Measurements from ENCODE around the gene PRR29. TPM values are rescaled to one million over a fixed set of nuclear protein-coding genes. Genes with fewer than 3 reads are reported as not detected.

The PRR29 gene
- 1 to 10 TPM; 1.0 to 5.0 TPM for total RNA-seq
- polyA plus RNA-seq (ENCODE audit: insufficient read length in 6 of 6): 1 to 10 TPM; 5.5 to 9.6 (median 6.4) TPM
- long read RNA-seq, donor 1, transcript PRR29-206 (1 exons, 1,637 nt): major isoform, 9 of 10 reads
- long read RNA-seq, donor 1, partial matches to known transcripts: 0 of 10 reads
- long read RNA-seq, donor 1, other reads (novel, unspliced or antisense): 0 of 10 reads
- long read RNA-seq, donor 2, partial matches to known transcripts: 0 of 4 reads
- long read RNA-seq, donor 2, other reads (novel, unspliced or antisense): 0 of 4 reads
- long read RNA-seq, donor 3, transcript PRR29-206 (1 exons, 1,637 nt): major isoform, 7 of 8 reads
- long read RNA-seq, donor 3, partial matches to known transcripts: 0 of 8 reads
- long read RNA-seq, donor 3, other reads (novel, unspliced or antisense): 0 of 8 reads
- long read RNA-seq, donor 4: 0 reads
- long read RNA-seq, donor 5, transcript PRR29-206 (1 exons, 1,637 nt): major isoform, 6 of 6 reads
- long read RNA-seq, donor 5, partial matches to known transcripts: 0 of 6 reads
- long read RNA-seq, donor 5, other reads (novel, unspliced or antisense): 0 of 6 reads
- long read RNA-seq, donor 6, partial matches to known transcripts: 0 of 4 reads
- long read RNA-seq, donor 6, other reads (novel, unspliced or antisense): 0 of 4 reads
- long read RNA-seq, donor 7, partial matches to known transcripts: 25 of 39 reads
- long read RNA-seq, donor 7, other reads (novel, unspliced or antisense): 10 of 39 reads
- long read RNA-seq, donor 8, transcript PRR29-206 (1 exons, 1,637 nt): major isoform, 5 of 55 reads
- long read RNA-seq, donor 8, partial matches to known transcripts: 35 of 55 reads
- long read RNA-seq, donor 8, other reads (novel, unspliced or antisense): 14 of 55 reads
- long read RNA-seq, donor 9: 0 reads
- long read RNA-seq, donor 10: 0 reads
- long read RNA-seq, donor 11: 0 reads
- long read RNA-seq, donor 12, transcript PRR29-206 (1 exons, 1,637 nt): major isoform, 12 of 13 reads
- long read RNA-seq, donor 12, partial matches to known transcripts: 0 of 13 reads
- long read RNA-seq, donor 12, other reads (novel, unspliced or antisense): 0 of 13 reads

- H3K4me3 ChIP-seq: peak within 1 kb of the TSS; percentile 54 to 57
- peaks cover 3 to 38% of the 10 kb centered on the region in 2 donors for H3K27me3 ChIP-seq
- intact Hi-C loops (cut with DNase I): no loop called here
- H3K36me3 ChIP-seq: peaks cover 0 to 11% of the 10 kb centered on the region in 2 donors
- H3K27ac ChIP-seq: no peak within 1 kb of the TSS
- ATAC-seq: peak; percentile 67
- peaks cover 22 to 44% of the 10 kb centered on the region in 2 donors for H3K4me1 ChIP-seq
- DNase-seq: peak; percentile 69 to 91 (median 82)
- no peak for TF ChIP-seq CTCF (IDR thresholded peaks at IDR 0.05)
- no peaks in the 10 kb centered on the region for H3K9me3 ChIP-seq
Observed at GRCh38 chr17:63998050-63998720, at the start of gene PRR29. Gene PRR29 (plus strand): TSS chr17:63998351. CDS start chr17:63998365, 14 bp downstream.

- H3K36me3 ChIP-seq: no peaks in the 10 kb centered on the region
- no peak overlapping the region for H3K27ac ChIP-seq
- H3K4me1 ChIP-seq: peaks cover 0 to 12% of the 10 kb centered on the region in 2 donors
- H3K4me3 ChIP-seq: no peak overlapping the region
- H3K9me3 ChIP-seq: no peaks in the 10 kb centered on the region
- intact Hi-C loops (cut with DNase I): no loop called here
- no peaks in the 10 kb centered on the region for H3K27me3 ChIP-seq
- no peak for DNase-seq
- no peak for ATAC-seq
- no peak for TF ChIP-seq CTCF (IDR thresholded peaks at IDR 0.05)
Observed at GRCh38 chr17:63948521-63948920, 49.6 kb upstream of the PRR29 start.

GRCh38 chr17:63949576-63950250, 48.4 kb upstream of the PRR29 start:
- no peak for TF ChIP-seq CTCF (IDR thresholded peaks at IDR 0.05)
- no peaks in the 10 kb centered on the region for H3K27me3 ChIP-seq
- DNase-seq (no peak), ATAC-seq (no peak)
- H3K36me3 ChIP-seq: no peaks in the 10 kb centered on the region
- peaks cover 0 to 16% of the 10 kb centered on the region in 2 donors for H3K4me1 ChIP-seq
- H3K4me3 ChIP-seq: no peak overlapping the region
- intact Hi-C loops (cut with DNase I): no loop called here
- H3K27ac ChIP-seq: no peak overlapping the region
- H3K9me3 ChIP-seq: no peaks in the 10 kb centered on the region

GRCh38 chr17:63950940-63951907, 46.9 kb upstream of the PRR29 start:
- no peaks in the 10 kb centered on the region for H3K36me3 ChIP-seq
- H3K27ac ChIP-seq: no peak overlapping the region
- H3K27me3 ChIP-seq: no peaks in the 10 kb centered on the region
- intact Hi-C loops (cut with DNase I): no loop called here
- H3K9me3 ChIP-seq: no peaks in the 10 kb centered on the region
- ATAC-seq: peak; percentile 59
- peak in 1 of 4 donors; percentile 22 for DNase-seq
- H3K4me1 ChIP-seq: peaks cover 0 to 12% of the 10 kb centered on the region in 2 donors
- TF ChIP-seq CTCF (IDR thresholded peaks at IDR 0.05): peak in 1 of 2 donors; percentile 20
- no peak overlapping the region for H3K4me3 ChIP-seq
